Measurements from ENCODE around the gene PAFAH1B2. TPM values are rescaled to one million over a fixed set of nuclear protein-coding genes. Genes with fewer than 3 reads are reported as not detected.

Gene PAFAH1B2
- total RNA-seq: 72.9 and 82.2 TPM in 2 replicates

GRCh38 chr11:117143871-117144476 is at the start of gene PAFAH1B2:
PAFAH1B2 (plus strand) TSS chr11:117144287; CDS start chr11:117152448, 8,161 bp downstream.

GRCh38 chr11:117098269-117099232 is 45.5 kb upstream of the PAFAH1B2 start, which contains the start of gene SIK3:
SIK3 (minus strand) TSS chr11:117098428; CDS start chr11:117098415, 13 bp downstream.

DNA sequence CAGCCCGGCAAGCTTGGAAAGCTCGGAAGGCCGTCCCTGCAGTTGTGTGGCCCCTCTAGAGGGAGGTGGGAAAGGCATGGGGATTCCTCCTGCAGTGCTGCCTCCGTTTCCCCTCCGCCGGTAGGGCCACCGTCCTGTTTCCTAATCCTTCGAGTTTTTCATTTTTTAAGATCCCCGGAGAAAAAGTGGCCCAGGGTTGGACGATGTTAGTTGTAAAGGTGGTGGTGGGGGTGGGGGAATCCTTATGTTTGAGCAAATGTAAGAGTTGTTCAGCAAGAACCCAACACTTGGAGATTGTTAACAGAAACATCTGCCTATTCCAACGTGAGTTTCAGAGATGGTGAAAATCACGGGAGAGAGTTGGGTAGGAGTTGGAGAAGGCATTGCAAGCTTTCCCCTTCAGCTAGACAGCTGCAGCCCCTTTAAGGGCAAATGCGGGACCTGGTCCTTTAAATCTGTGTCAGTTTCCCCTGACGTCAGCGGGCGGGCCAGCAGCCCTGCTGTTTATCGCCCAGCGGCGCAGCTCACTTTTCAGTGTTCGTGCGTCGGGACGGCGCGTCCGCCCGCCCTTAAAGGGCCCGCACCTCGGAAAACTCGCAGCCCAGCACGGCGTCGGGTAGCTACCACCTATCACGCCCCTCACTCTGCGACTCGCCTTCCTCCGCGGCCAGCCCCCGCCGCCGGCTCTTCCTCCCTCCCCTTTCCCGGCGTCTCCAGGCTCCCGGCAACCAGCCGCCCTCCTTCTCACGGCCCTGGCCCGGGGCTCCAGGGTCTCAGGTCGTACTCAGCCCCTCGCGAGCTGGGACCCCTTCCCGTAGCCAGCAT is 34.3 kb downstream of the PAFAH1B2 start, which contains the start of gene SIDT2:
Gene SIDT2, plus strand, starts transcription at position 534 of the 825 bp plus-strand sequence. CDS start 521 bp downstream, outside the sequence.

DNA sequence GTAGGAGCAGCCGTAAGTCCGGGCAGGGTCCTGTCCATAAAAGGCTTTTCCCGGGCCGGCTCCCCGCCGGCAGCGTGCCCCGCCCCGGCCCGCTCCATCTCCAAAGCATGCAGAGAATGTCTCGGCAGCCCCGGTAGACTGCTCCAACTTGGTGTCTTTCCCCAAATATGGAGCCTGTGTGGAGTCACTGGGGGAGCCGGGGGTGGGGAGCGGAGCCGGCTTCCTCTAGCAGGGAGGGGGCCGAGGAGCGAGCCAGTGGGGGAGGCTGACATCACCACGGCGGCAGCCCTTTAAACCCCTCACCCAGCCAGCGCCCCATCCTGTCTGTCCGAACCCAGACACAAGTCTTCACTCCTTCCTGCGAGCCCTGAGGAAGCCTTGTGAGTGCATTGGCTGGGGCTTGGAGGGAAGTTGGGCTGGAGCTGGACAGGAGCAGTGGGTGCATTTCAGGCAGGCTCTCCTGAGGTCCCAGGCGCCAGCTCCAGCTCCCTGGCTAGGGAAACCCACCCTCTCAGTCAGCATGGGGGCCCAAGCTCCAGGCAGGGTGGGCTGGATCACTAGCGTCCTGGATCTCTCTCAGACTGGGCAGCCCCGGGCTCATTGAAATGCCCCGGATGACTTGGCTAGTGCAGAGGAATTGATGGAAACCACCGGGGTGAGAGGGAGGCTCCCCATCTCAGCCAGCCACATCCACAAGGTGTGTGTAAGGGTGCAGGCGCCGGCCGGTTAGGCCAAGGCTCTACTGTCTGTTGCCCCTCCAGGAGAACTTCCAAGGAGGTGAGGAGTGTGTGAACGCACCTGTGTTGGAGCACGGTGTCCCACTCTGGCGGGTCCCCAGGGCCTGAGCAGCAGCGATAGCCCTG is 55.2 kb downstream of the PAFAH1B2 start, which contains the start of gene TAGLN:
Gene TAGLN, plus strand, starts transcription at position 318 of the 863 bp plus-strand sequence. CDS start 3,644 bp downstream, outside the sequence.

Other genes with a start within 250 kb of the PAFAH1B2 start
- 9.5 and 9.6 TPM in 2 replicates for gene SIK3, start 45.9 kb upstream of the PAFAH1B2 start, total RNA-seq
- 19.0 and 21.9 TPM in 2 replicates for gene SIDT2, start 34.5 kb downstream of the PAFAH1B2 start, total RNA-seq
- gene TAGLN, start 55.1 kb downstream of the PAFAH1B2 start, total RNA-seq: 707 and 823 TPM in 2 replicates
- 75.7 and 85.9 TPM in 2 replicates for gene PCSK7, start 87.8 kb downstream of the PAFAH1B2 start, total RNA-seq
- 5.8 and 8.6 TPM in 2 replicates for gene RNF214, start 88.4 kb downstream of the PAFAH1B2 start, total RNA-seq
- gene BACE1-AS, start 147.1 kb downstream of the PAFAH1B2 start, total RNA-seq: 1.4 and 1.9 TPM in 2 replicates
- gene BACE1, start 172.0 kb downstream of the PAFAH1B2 start, total RNA-seq: 29.2 and 36.6 TPM in 2 replicates
- gene CEP164, start 183.6 kb downstream of the PAFAH1B2 start, total RNA-seq: 34.6 and 34.7 TPM in 2 replicates

Data from myometrial cell (primary cell).